ENCODE results near the gene BRD9.
"Not testable (repeated sequence)": the region's sequence is repeated elsewhere in the genome, so short reads cannot be mapped to it uniquely, and the experiment has no call there.

BRD9 gene

GRCh38 chr5:922436-923280, 30.1 kb upstream of the BRD9 start:
- DNase-seq: no peak

- DNase-seq: no peak
Measured at GRCh38 chr5:921456-922435, 29.1 kb upstream of the BRD9 start.

- DNase-seq: no peak
Measured at GRCh38 chr5:920321-920720, 27.7 kb upstream of the BRD9 start.

- DNase-seq: no peak
Measured at GRCh38 chr5:919356-920000, 26.9 kb upstream of the BRD9 start.

- DNase-seq: not testable (repeated sequence)
Measured at GRCh38 chr5:918717-919116, 26.1 kb upstream of the BRD9 start.

GRCh38 chr5:916441-917293, 24.1 kb upstream of the BRD9 start:
- DNase-seq: no peak

GRCh38 chr5:915946-916345, 23.3 kb upstream of the BRD9 start:
- DNase-seq: no peak

GRCh38 chr5:915346-915745, 22.7 kb upstream of the BRD9 start:
- not testable (repeated sequence) for DNase-seq

- no peak for DNase-seq
Measured at GRCh38 chr5:914612-915011, 22.0 kb upstream of the BRD9 start.

GRCh38 chr5:914174-914573, 21.6 kb upstream of the BRD9 start:
- DNase-seq: no peak

GRCh38 chr5:912280-913091, 19.9 kb upstream of the BRD9 start:
- peak; percentile 89 for DNase-seq

- DNase-seq: no peak
Measured at GRCh38 chr5:911601-912000, 19.0 kb upstream of the BRD9 start.

- DNase-seq: no peak
Measured at GRCh38 chr5:910769-911160, 18.2 kb upstream of the BRD9 start.

- DNase-seq: no peak
Measured at GRCh38 chr5:909994-910768, 17.6 kb upstream of the BRD9 start.

- DNase-seq: no peak
Measured at GRCh38 chr5:909086-909485, 16.5 kb upstream of the BRD9 start.

GRCh38 chr5:908172-908571, 15.6 kb upstream of the BRD9 start:
- DNase-seq: no peak

GRCh38 chr5:907366-907910, 14.8 kb upstream of the BRD9 start:
- DNase-seq: no peak

GRCh38 chr5:905139-905642, 12.6 kb upstream of the BRD9 start:
- no peak for DNase-seq

- no peak for DNase-seq
Measured at GRCh38 chr5:903756-904096, 11.1 kb upstream of the BRD9 start.
